Smooth muscle cell (in vitro differentiated cells): ENCODE results near the gene STEAP3. TPM values are rescaled to one million over a fixed set of nuclear protein-coding genes. Genes with fewer than 3 reads are reported as not detected.

Source experiments
- DNase-seq: peaks from one replicate; lab custom pipeline; 2025; ENCODE audit not compliant: unreplicated experiment; lab: John Stamatoyannopoulos, UW
- H2AFZ ChIP-seq: fragments of 200-600 bp; sonication (generic); 2 replicates; pipeline ENCODE4 v1.6.0; 2016; ENCODE audit warnings: antibody characterized with exemption, low read depth, mild to moderate bottlenecking
- H3F3A ChIP-seq: fragments of 200-600 bp; sonication (generic); 2 replicates; pipeline ENCODE4 v1.6.0; 2017; ENCODE audit warnings: antibody characterized with exemption, low read depth
- H3K27ac ChIP-seq: fragments of 200-600 bp; sonication (generic); 2 replicates; pipeline ENCODE4 v1.5.1; 2016; ENCODE audit warnings: low read depth, mild to moderate bottlenecking
- H3K27me3 ChIP-seq: fragments of 200-600 bp; sonication (generic); 2 replicates; pipeline ENCODE4 v1.6.1; 2016; ENCODE audit warnings: low read depth, mild to moderate bottlenecking
- H3K36me3 ChIP-seq: fragments of 200-600 bp; sonication (generic); 2 replicates; pipeline ENCODE4 v1.5.1; 2016; ENCODE audit warnings: low read depth
- H3K4me1 ChIP-seq: fragments of 200-600 bp; sonication (generic); 2 replicates; pipeline ENCODE4 v1.5.1; 2016; ENCODE audit warnings: low read depth
- H3K4me2 ChIP-seq: fragments of 200-600 bp; sonication (generic); 2 replicates; pipeline ENCODE4 v1.6.0; 2016; ENCODE audit warnings: mild to moderate bottlenecking
- H3K4me3 ChIP-seq: fragments of 200-600 bp; sonication (generic); 2 replicates; pipeline ENCODE4 v1.5.1; 2016; ENCODE audit warnings: mild to moderate bottlenecking
- H3K79me2 ChIP-seq: fragments of 200-600 bp; sonication (generic); 2 replicates; pipeline ENCODE4 v1.6.0; 2016; ENCODE audit warnings: low read depth, mild to moderate bottlenecking
- H3K9ac ChIP-seq: fragments of 200-600 bp; sonication (generic); 2 replicates; pipeline ENCODE4 v1.6.0; 2016; ENCODE audit warnings: low read depth
- H3K9me3 ChIP-seq: fragments of 200-600 bp; sonication (generic); replicated peaks from 2 replicates; pipeline ENCODE4 v1.5.1; 2016; ENCODE audit warnings: low read depth
- H4K20me1 ChIP-seq: fragments of 200-600 bp; sonication (generic); 2 replicates; pipeline ENCODE4 v1.6.0; 2016; ENCODE audit warnings: low read depth
- CTCF ChIP-seq: fragments of 200-600 bp; sonication (generic); IDR thresholded peaks from 2 replicates; pipeline ENCODE4 v1.5.1; 2017; ENCODE audit warnings: borderline replicate concordance, mild to moderate bottlenecking, antibody characterized with exemption; ENCODE audit not compliant: insufficient read depth, poor library complexity, severe bottlenecking
- WGBS: methylation state at CpG from one replicate; pipeline ENCODE4 v1.1.7; 2016; ENCODE audit warnings: low lambda C conversion rate; 5-methylcytosine and 5-hydroxymethylcytosine counted together
- polyA plus RNA-seq: library from polyadenylated mRNA; unstranded; fragments of >200 nt; fragmentation: Nextera tagmentation; extraction: Ambion mirVana; gene quantifications from 2 replicates; pipeline ENCODE4 v1.2.1, GENCODE V29; 2016
- total RNA-seq: library from RNA; depleted of rRNA; stranded (reverse); fragments of >200 nt; gene quantifications from 2 replicates; pipeline ENCODE4 v1.2.3, GENCODE V29; 2014

The STEAP3 gene
- total and polyA plus RNA-seq, 2 experiments from 2014 or later: 0.87 to 2.9 TPM

- no peak for DNase-seq
- Histone ChIP-seq H3K4me2 (no peak overlapping the region), H3K4me3 (no peak overlapping the region), H3K36me3 (no peaks in the 10 kb centered on the region), H3K27me3 (peaks cover 16% of the 10 kb centered on the region), H3K4me1 (no peaks in the 10 kb centered on the region), H3K9me3 (no peaks in the 10 kb centered on the region), H2AFZ (no peak overlapping the region), H3K9ac (no peak overlapping the region), H4K20me1 (no peaks in the 10 kb centered on the region), H3K79me2 (no peaks in the 10 kb centered on the region), H3F3A (no peaks in the 10 kb centered on the region), H3K27ac (no peak overlapping the region)
- 82% methylated on average over 2 of the region's 2 CpGs for WGBS
- no peak for TF ChIP-seq CTCF
Observed at GRCh38 chr2:119206201-119206600, 17.4 kb upstream of the STEAP3 start.

- Histone ChIP-seq H3K4me2 (no peak overlapping the region), H4K20me1 (no peaks in the 10 kb centered on the region), H3K27ac (no peak overlapping the region), H3K27me3 (peaks cover 16% of the 10 kb centered on the region), H3K79me2 (no peaks in the 10 kb centered on the region), H3F3A (no peaks in the 10 kb centered on the region), H3K9me3 (no peaks in the 10 kb centered on the region), H3K9ac (no peak overlapping the region), H2AFZ (no peak overlapping the region), H3K36me3 (no peaks in the 10 kb centered on the region), H3K4me1 (no peaks in the 10 kb centered on the region), H3K4me3 (no peak overlapping the region)
- DNase-seq: no peak
- TF ChIP-seq CTCF: no peak
- 73% methylated on average over 2 of the region's 2 CpGs for WGBS
Observed at GRCh38 chr2:119207447-119207846, 16.2 kb upstream of the STEAP3 start.

- no peak for TF ChIP-seq CTCF
- Histone ChIP-seq H3K4me2 (no peak overlapping the region), H3K27ac (no peak overlapping the region), H3K79me2 (no peaks in the 10 kb centered on the region), H3K4me1 (no peaks in the 10 kb centered on the region), H4K20me1 (no peaks in the 10 kb centered on the region), H3K27me3 (peaks cover 16% of the 10 kb centered on the region), H2AFZ (no peak overlapping the region), H3K9me3 (no peaks in the 10 kb centered on the region), H3K36me3 (no peaks in the 10 kb centered on the region), H3K4me3 (no peak overlapping the region), H3K9ac (no peak overlapping the region), H3F3A (no peaks in the 10 kb centered on the region)
- no peak for DNase-seq
- 62% methylated on average over 4 of the region's 4 CpGs for WGBS
Observed at GRCh38 chr2:119208791-119209203, 14.8 kb upstream of the STEAP3 start.

- H2AFZ ChIP-seq: no peak overlapping the region
- H4K20me1 ChIP-seq: no peaks in the 10 kb centered on the region
- H3K9me3 ChIP-seq: no peaks in the 10 kb centered on the region
- peaks cover 16% of the 10 kb centered on the region for H3K27me3 ChIP-seq
- no peak for TF ChIP-seq CTCF
- no peak overlapping the region for H3K4me3 ChIP-seq
- H3K79me2 ChIP-seq: no peaks in the 10 kb centered on the region
- no peak overlapping the region for H3K9ac ChIP-seq
- H3K36me3 ChIP-seq: no peaks in the 10 kb centered on the region
- no peak for DNase-seq
- 95% methylated on average over 10 of the region's 10 CpGs for WGBS
- no peaks in the 10 kb centered on the region for H3F3A ChIP-seq
- H3K4me2 ChIP-seq: no peak overlapping the region
- H3K4me1 ChIP-seq: no peaks in the 10 kb centered on the region
- H3K27ac ChIP-seq: no peak overlapping the region
Observed at GRCh38 chr2:119212139-119212800, 11.4 kb upstream of the STEAP3 start.
